Measurements from ENCODE around the gene TUT4.

DNA sequence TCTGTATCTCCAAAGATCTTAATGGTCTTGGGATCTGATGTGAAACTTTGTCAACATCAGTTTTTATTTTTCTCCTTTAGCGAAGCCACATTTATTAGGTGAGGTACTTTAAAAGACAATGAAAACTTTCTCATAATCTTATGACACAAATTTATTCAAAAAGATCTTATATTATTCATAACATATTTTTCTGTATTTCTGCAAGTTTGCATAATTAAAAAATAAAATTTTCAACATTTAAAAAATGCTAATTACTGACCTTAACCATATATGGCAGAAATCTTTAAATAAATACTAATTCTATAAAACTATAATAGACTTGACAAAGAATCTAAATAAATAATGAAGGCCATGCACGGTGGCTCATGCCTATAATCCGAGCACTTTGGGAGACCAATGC lies 75.9 kb downstream of the TUT4 start:
- TF ChIP-seq SIN3A (IDR thresholded peaks at IDR 0.05; ENCODE audit: borderline replicate concordance, insufficient read depth, low read length) (no peak), TAF1 (IDR thresholded peaks at IDR 0.05; ENCODE audit: borderline replicate concordance, insufficient read depth, low read length) (no peak), POLR2AphosphoS5 (IDR thresholded peaks at IDR 0.05; ENCODE audit: low read depth, low read length) (no peak), FOXP2 (optimal IDR thresholded peaks at IDR 0.05; ENCODE audit: borderline replicate concordance, extremely low read depth, extremely low read length, insufficient read depth) (no peak)
- TF ChIP-seq, protein P1, sequence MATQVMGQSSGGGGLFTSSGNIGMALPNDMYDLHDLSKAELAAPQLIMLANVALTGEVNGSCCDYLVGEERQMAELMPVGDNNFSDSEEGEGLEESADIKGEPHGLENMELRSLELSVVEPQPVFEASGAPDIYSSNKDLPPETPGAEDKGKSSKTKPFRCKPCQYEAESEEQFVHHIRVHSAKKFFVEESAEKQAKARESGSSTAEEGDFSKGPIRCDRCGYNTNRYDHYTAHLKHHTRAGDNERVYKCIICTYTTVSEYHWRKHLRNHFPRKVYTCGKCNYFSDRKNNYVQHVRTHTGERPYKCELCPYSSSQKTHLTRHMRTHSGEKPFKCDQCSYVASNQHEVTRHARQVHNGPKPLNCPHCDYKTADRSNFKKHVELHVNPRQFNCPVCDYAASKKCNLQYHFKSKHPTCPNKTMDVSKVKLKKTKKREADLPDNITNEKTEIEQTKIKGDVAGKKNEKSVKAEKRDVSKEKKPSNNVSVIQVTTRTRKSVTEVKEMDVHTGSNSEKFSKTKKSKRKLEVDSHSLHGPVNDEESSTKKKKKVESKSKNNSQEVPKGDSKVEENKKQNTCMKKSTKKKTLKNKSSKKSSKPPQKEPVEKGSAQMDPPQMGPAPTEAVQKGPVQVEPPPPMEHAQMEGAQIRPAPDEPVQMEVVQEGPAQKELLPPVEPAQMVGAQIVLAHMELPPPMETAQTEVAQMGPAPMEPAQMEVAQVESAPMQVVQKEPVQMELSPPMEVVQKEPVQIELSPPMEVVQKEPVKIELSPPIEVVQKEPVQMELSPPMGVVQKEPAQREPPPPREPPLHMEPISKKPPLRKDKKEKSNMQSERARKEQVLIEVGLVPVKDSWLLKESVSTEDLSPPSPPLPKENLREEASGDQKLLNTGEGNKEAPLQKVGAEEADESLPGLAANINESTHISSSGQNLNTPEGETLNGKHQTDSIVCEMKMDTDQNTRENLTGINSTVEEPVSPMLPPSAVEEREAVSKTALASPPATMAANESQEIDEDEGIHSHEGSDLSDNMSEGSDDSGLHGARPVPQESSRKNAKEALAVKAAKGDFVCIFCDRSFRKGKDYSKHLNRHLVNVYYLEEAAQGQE (IDR thresholded peaks at IDR 0.05; ENCODE audit: insufficient read depth in 1 of 2, low read depth in 2 of 2, low read length in 2 of 2): no peak

Measured in PFSK-1 (cell line).